Thymus (tissue), 11 donors: ENCODE data around the gene GOLGA6D. TPM values are rescaled to one million over a fixed set of nuclear protein-coding genes. Genes with fewer than 3 reads are reported as not detected.
"Not testable (repeated sequence)": the region's sequence is repeated elsewhere in the genome, so short reads cannot be mapped to it uniquely, and the experiment has no call there.

Source experiments
- DNase-seq, 9 donors: peaks; one replicate each; pipeline ENCODE4 v3.0.0-alpha.2; 2013; ENCODE audit warnings: low spot score in 9 of 9, low read depth in 6 of 9, missing footprints in 1 of 9
- H3K27ac ChIP-seq, 2 donors: one replicate each; pipeline ENCODE4 v1.5.1; 2013; ENCODE audit warnings: control low read depth in 1 of 2, low read depth in 1 of 2, low read length in 1 of 2, mild to moderate bottlenecking in 1 of 2, moderate library complexity in 1 of 2
- H3K27me3 ChIP-seq, 2 donors: one replicate each; pipeline ENCODE4 v1.5.1; 2013; ENCODE audit warnings: low read length in 1 of 2; ENCODE audit not compliant: control insufficient read depth in 2 of 2, insufficient read depth in 1 of 2
- H3K36me3 ChIP-seq, 2 donors: one replicate each; pipeline ENCODE4 v1.5.1; 2013; ENCODE audit warnings: low read length in 1 of 2, mild to moderate bottlenecking in 1 of 2, moderate library complexity in 1 of 2; ENCODE audit not compliant: control insufficient read depth in 2 of 2, insufficient read depth in 2 of 2
- H3K4me1 ChIP-seq, 2 donors: one replicate each; pipeline ENCODE4 v1.5.1; 2013; ENCODE audit warnings: low read length in 2 of 2; ENCODE audit not compliant: control insufficient read depth in 2 of 2, insufficient read depth in 2 of 2
- H3K4me3 ChIP-seq, 2 donors: one replicate each; pipeline ENCODE4 v1.5.1; 2013; ENCODE audit warnings: low read length in 2 of 2, control low read depth in 1 of 2, mild to moderate bottlenecking in 1 of 2
- H3K9me3 ChIP-seq, 2 donors: one replicate each; pipeline ENCODE4 v1.5.1; 2013; ENCODE audit warnings: low read length in 1 of 2, mild to moderate bottlenecking in 1 of 2; ENCODE audit not compliant: control insufficient read depth in 2 of 2, insufficient read depth in 1 of 2
- WGBS: extraction: QIAGEN DNeasy Blood & Tissue Kit; methylation state at CpG from one replicate; pipeline ENCODE4 v1.1.7; 2013; 5-methylcytosine and 5-hydroxymethylcytosine counted together
- polyA plus RNA-seq: library from polyadenylated mRNA; stranded (reverse); fragments of 200-250 nt; gene quantifications from one replicate; pipeline ENCODE4 v1.2.3, GENCODE V29; 2013
- total RNA-seq: library from RNA; stranded (reverse); fragments of 120-200 nt; gene quantifications from one replicate; pipeline ENCODE4 v1.2.4, GENCODE V29; 2013
- donor health status: healthy.

GOLGA6D gene
- total and polyA plus RNA-seq, 2 donors: 0.05 TPM

DNA sequence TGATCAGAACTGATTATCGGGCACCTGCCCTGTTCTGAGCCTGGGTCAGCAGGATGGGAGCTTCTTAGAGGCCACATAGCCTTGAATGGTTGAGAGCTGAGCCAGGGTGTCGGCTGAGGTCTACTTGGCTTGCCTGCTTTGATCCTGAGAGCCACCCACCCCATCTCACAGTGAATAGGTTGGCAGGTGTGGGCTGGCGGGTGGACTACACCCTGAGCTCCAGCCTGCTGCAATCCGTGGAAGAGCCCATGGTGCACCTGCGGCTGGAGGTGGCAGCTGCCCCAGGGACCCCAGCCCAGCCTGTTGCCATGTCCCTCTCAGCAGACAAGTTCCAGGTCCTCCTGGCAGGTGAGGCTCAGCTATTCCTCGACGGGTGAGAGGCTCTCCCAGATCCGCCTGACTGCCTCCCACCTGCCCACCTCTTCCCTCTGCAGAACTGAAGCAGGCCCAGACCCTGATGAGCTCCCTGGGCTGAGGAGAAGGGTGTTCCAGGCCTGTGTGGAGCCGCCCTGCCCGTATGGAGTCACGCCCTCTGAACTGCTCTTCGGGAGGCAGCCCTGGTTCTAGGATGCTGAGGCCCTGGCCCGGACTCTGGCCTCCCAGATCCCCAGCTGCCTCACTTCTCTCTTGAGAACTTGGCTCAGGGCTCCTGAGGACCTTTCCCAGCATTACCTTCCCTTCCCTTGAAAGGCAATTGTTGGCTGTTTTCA, 57.1 kb downstream of the GOLGA6D start:
- Histone ChIP-seq H3K27me3 (no peaks in the 10 kb centered on the region), H3K27ac (no peak overlapping the region), H3K36me3 (peaks cover 23 to 31% of the 10 kb centered on the region in 2 donors), H3K4me3 (no peak overlapping the region), H3K9me3 (no peaks in the 10 kb centered on the region), H3K4me1 (peaks cover 8 to 10% of the 10 kb centered on the region in 2 donors)
- 99% methylated on average over 13 of the region's 13 CpGs for WGBS
- no peak for DNase-seq

DNA sequence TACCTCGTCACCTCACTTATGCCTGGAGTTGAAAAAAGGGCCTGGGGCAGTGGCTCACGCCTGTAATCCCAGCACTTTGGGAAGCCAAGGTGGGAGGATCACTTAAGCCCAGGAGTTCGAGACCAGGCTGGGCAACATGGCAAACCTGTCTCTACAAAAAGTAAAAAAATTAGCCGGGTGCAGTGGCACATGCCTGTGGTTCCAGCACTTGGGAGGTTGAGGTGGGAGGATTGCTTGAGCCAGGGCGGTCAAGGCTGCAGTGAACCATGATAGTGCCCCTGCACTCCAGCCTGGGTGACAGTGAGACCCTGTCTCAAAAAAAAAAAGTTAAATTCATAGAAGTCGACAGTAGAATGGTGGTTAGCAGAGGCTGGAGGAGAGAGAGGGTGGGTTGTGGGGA, 59.6 kb downstream of the GOLGA6D start:
- H3K36me3 ChIP-seq: peaks cover 23 to 31% of the 10 kb centered on the region in 2 donors
- WGBS: 98% methylated on average over 6 of the region's 6 CpGs
- H3K27me3 ChIP-seq: peaks cover 0 to 4% of the 10 kb centered on the region in 2 donors
- no peak overlapping the region for H3K27ac ChIP-seq
- DNase-seq: no peak
- no peak overlapping the region for H3K4me3 ChIP-seq
- H3K4me1 ChIP-seq: peaks cover 5 to 6% of the 10 kb centered on the region in 2 donors
- no peaks in the 10 kb centered on the region for H3K9me3 ChIP-seq

DNA sequence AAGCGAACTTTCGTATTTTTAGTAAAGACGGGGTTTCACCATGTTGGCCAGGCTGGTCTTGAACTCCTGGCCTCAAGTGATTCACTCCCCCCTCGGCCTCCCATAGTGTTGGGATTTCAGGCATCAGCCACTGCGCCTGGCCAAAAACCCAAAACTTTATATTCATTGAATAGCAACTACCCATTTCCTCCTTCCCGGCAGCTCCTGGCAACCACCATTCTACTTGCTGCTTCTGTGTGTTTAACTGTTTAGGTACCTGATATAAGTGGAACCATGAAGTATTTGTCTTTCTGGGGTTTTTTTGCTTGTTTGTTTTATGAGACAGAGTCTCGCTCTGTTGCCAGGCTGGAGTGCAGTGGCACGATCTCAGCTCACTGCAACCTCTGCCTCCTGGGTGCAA, 61.3 kb downstream of the GOLGA6D start:
- Histone ChIP-seq H3K4me1 (peaks cover 13 to 16% of the 10 kb centered on the region in 2 donors), H3K36me3 (peaks cover 23 to 26% of the 10 kb centered on the region in 2 donors), H3K27me3 (peaks cover 0 to 20% of the 10 kb centered on the region in 2 donors)
- H3K4me3 ChIP-seq, H3K27ac ChIP-seq, DNase-seq, H3K9me3 ChIP-seq: not testable (repeated sequence)
- 66% methylated on average over 8 of the region's 8 CpGs for WGBS

Other genes with a start within 250 kb of the GOLGA6D start
- 6.1 TPM for gene C15orf39, start 81.0 kb upstream of the GOLGA6D start, total RNA-seq
- gene C15orf39, start 81.0 kb upstream of the GOLGA6D start, polyA plus RNA-seq: 7.0 TPM
- 0.05 TPM for gene GOLGA6C, start 24.5 kb upstream of the GOLGA6D start, total RNA-seq
- gene GOLGA6C, start 24.5 kb upstream of the GOLGA6D start, polyA plus RNA-seq: 0.05 TPM
- 106 TPM for gene COMMD4, start 53.2 kb downstream of the GOLGA6D start, total RNA-seq
- gene COMMD4, start 53.2 kb downstream of the GOLGA6D start, polyA plus RNA-seq: 99.0 TPM
- 30.8 TPM for gene NEIL1, start 64.2 kb downstream of the GOLGA6D start, total RNA-seq
- gene NEIL1, start 64.2 kb downstream of the GOLGA6D start, polyA plus RNA-seq: 77.9 TPM
- gene MAN2C1, start 85.8 kb downstream of the GOLGA6D start, total RNA-seq: 64.3 TPM
- 280 TPM for gene MAN2C1, start 85.8 kb downstream of the GOLGA6D start, polyA plus RNA-seq
- 23.6 TPM for gene SIN3A, start 168.9 kb downstream of the GOLGA6D start, total RNA-seq
- 18.4 TPM for gene SIN3A, start 168.9 kb downstream of the GOLGA6D start, polyA plus RNA-seq